Inferior parietal cortex (tissue), 1 donor: Measurements from ENCODE around the gene PIK3CA.

ENCODE experiments used
- DNase-seq: peaks from one replicate; pipeline ENCODE4 v3.0.0-alpha.2; 2016; ENCODE audit errors: extremely low spot score

The PIK3CA gene

GRCh38 chr3:179158336-179159039, 10.3 kb downstream of the PIK3CA start:
- DNase-seq = no peak

GRCh38 chr3:179163503-179163902, 15.3 kb downstream of the PIK3CA start:
- DNase-seq = no peak

- no peak for DNase-seq
Measured at GRCh38 chr3:179164857-179165256, 16.7 kb downstream of the PIK3CA start.

GRCh38 chr3:179166561-179167201, 18.5 kb downstream of the PIK3CA start:
- no peak for DNase-seq

GRCh38 chr3:179168918-179169317, 20.8 kb downstream of the PIK3CA start:
- no peak for DNase-seq

GRCh38 chr3:179172546-179172945, 24.4 kb downstream of the PIK3CA start:
- DNase-seq = no peak

GRCh38 chr3:179174316-179174715, 26.2 kb downstream of the PIK3CA start:
- no peak for DNase-seq

- DNase-seq = no peak
Measured at GRCh38 chr3:179174898-179175297, 26.7 kb downstream of the PIK3CA start.

- no peak for DNase-seq
Measured at GRCh38 chr3:179175358-179175757, 27.2 kb downstream of the PIK3CA start.

GRCh38 chr3:179177611-179178010, 29.5 kb downstream of the PIK3CA start:
- no peak for DNase-seq

GRCh38 chr3:179179256-179179655, 31.1 kb downstream of the PIK3CA start:
- DNase-seq = no peak

- no peak for DNase-seq
Measured at GRCh38 chr3:179179979-179180759, 32.0 kb downstream of the PIK3CA start.

GRCh38 chr3:179181021-179181472, 32.9 kb downstream of the PIK3CA start:
- DNase-seq = peak; percentile 37

- no peak for DNase-seq
Measured at GRCh38 chr3:179181993-179182551, 33.9 kb downstream of the PIK3CA start.

- no peak for DNase-seq
Measured at GRCh38 chr3:179182902-179183301, 34.7 kb downstream of the PIK3CA start.

- DNase-seq = no peak
Measured at GRCh38 chr3:179184826-179185225, 36.7 kb downstream of the PIK3CA start.

- no peak for DNase-seq
Measured at GRCh38 chr3:179186426-179186825, 38.3 kb downstream of the PIK3CA start.

GRCh38 chr3:179189759-179190158, 41.6 kb downstream of the PIK3CA start:
- no peak for DNase-seq

- DNase-seq = no peak
Measured at GRCh38 chr3:179190581-179190980, 42.4 kb downstream of the PIK3CA start.

GRCh38 chr3:179192542-179192941, 44.4 kb downstream of the PIK3CA start:
- DNase-seq = no peak

GRCh38 chr3:179194931-179195330, 46.8 kb downstream of the PIK3CA start:
- DNase-seq = no peak

- DNase-seq = no peak
Measured at GRCh38 chr3:179196098-179196497, 47.9 kb downstream of the PIK3CA start.
